Endothelial cell of umbilical vein (primary cell): ENCODE data around the gene ALDOC. TPM values are rescaled to one million over a fixed set of nuclear protein-coding genes. Genes with fewer than 3 reads are reported as not detected.
"Not testable (repeated sequence)": the region's sequence is repeated elsewhere in the genome, so short reads cannot be mapped to it uniquely, and the experiment has no call there.

Experiments
- BruUV-seq: library from RNA; stranded (reverse); fragments of 400-500 nt; replicated peaks from 2 replicates; lab custom pipeline; 2021; lab: Mats Ljungman, UMichigan
- CTCF ChIA-PET: fragments of 300-600, 350-600 bp; sonication (Branson Sonifier 250); formaldehyde crosslinking; loops from one replicate; lab custom pipeline; 2021; ENCODE audit warnings: antibody characterized with exemption, inconsistent platforms; lab: Charles Lee
- POLR2A ChIA-PET: fragments of 300-600, 350-600 bp; sonication (Branson Sonifier 250); formaldehyde crosslinking; loops from one replicate; lab custom pipeline; 2021; ENCODE audit warnings: antibody characterized with exemption, inconsistent platforms; lab: Charles Lee
- DNase-seq: peaks from one replicate; pipeline ENCODE4 v3.0.0-alpha.2; 2011; ENCODE audit warnings: low read depth, low spot score
- FAIRE-seq: peaks from 2 replicates; lab custom pipeline; 2011; peaks lifted over from hg19 to GRCh38; lab: Jason Lieb, UNC
- H2AFZ ChIP-seq: 2 replicates; pipeline ENCODE4 v1.6.0; 2012; ENCODE audit warnings: low read depth, low read length, control low read depth, inconsistent platforms
- H3K27ac ChIP-seq: 2 replicates; pipeline ENCODE4 v1.5.1; 2011; ENCODE audit warnings: low read depth, mild to moderate bottlenecking, control low read depth, low read length, moderate library complexity; ENCODE audit not compliant: insufficient read depth
- H3K27me3 ChIP-seq, 2 experiments: 2 replicates each; pipeline versions ENCODE4 v1.6.0 to v1.6.1; 2011; ENCODE audit warnings: low read length in 2 of 2, mixed read lengths in 1 of 2; ENCODE audit not compliant: control insufficient read depth in 2 of 2, insufficient read depth in 2 of 2
- H3K36me3 ChIP-seq, 2 experiments: 2 replicates in 1 of 2; 3 replicates in 1 of 2; pipeline ENCODE4 v1.5.1; 2011; ENCODE audit warnings: low read length in 2 of 2, mild to moderate bottlenecking in 1 of 2, moderate library complexity in 1 of 2; ENCODE audit not compliant: control insufficient read depth in 2 of 2, insufficient read depth in 2 of 2; ENCODE audit errors: extremely low read depth in 1 of 2
- H3K4me1 ChIP-seq: 3 replicates; pipeline ENCODE4 v1.5.1; 2011; ENCODE audit warnings: mild to moderate bottlenecking, low read length; ENCODE audit not compliant: control insufficient read depth, insufficient read depth; ENCODE audit errors: extremely low read depth
- H3K4me2 ChIP-seq: 2 replicates; pipeline ENCODE4 v1.6.1; 2011; ENCODE audit warnings: low read length, control low read depth, mixed read lengths; ENCODE audit not compliant: insufficient read depth
- H3K4me3 ChIP-seq, 3 experiments: fragments of 200-600 bp in 1 of 3; sonication (generic), shearing (Covaris generic) in 1 of 3; replicated peaks in 1 of 3; 2 replicates each; pipeline ENCODE4 v1.5.1; 2011 to 2016; ENCODE audit warnings: control low read depth in 3 of 3, low read length in 3 of 3, mild to moderate bottlenecking in 2 of 3, inconsistent platforms in 1 of 3, low read depth in 1 of 3, moderate library complexity in 1 of 3; ENCODE audit not compliant: insufficient read depth in 1 of 3
- H3K79me2 ChIP-seq: 2 replicates; pipeline ENCODE4 v1.6.0; 2012; ENCODE audit warnings: low read length, inconsistent platforms; ENCODE audit not compliant: control insufficient read depth, insufficient read depth
- H3K9ac ChIP-seq: replicated peaks from 2 replicates; pipeline ENCODE3; 2011; ENCODE audit warnings: low read length, control low read depth; ENCODE audit not compliant: insufficient read depth; ENCODE audit errors: extremely low read depth
- H3K9me1 ChIP-seq: replicated peaks from 3 replicates; pipeline ENCODE4 v1.6.0; 2011; ENCODE audit warnings: mild to moderate bottlenecking, low read length; ENCODE audit not compliant: control insufficient read depth, insufficient read depth; ENCODE audit errors: extremely low read depth
- H3K9me3 ChIP-seq: replicated peaks from 2 replicates; pipeline ENCODE4 v1.5.1; 2012; ENCODE audit warnings: low read length, inconsistent platforms; ENCODE audit not compliant: control insufficient read depth, insufficient read depth
- H4K20me1 ChIP-seq: replicated peaks from 2 replicates; pipeline ENCODE3; 2011; ENCODE audit warnings: mild to moderate bottlenecking, low read length; ENCODE audit not compliant: control insufficient read depth, insufficient read depth; ENCODE audit errors: extremely low read depth
- CTCF ChIP-seq, 2 donors: IDR thresholded peaks; 1 replicate in 1 of 2; 2 replicates in 1 of 2; pipeline ENCODE4 v1.5.1; 2011; ENCODE audit warnings: low read length in 2 of 2, mild to moderate bottlenecking in 2 of 2, moderate library complexity in 2 of 2, control low read depth in 1 of 2, inconsistent platforms in 1 of 2, low read depth in 1 of 2; ENCODE audit not compliant: insufficient read depth in 1 of 2; ENCODE audit errors: extremely low read depth in 1 of 2
- EZH2 ChIP-seq: IDR thresholded peaks from 2 replicates; pipeline ENCODE4 v1.6.1; 2012; ENCODE audit warnings: borderline replicate concordance, low read depth, mild to moderate bottlenecking, moderate library complexity, low read length, inconsistent platforms; ENCODE audit not compliant: severe bottlenecking
- FOS ChIP-seq: IDR thresholded peaks from 2 replicates; pipeline ENCODE4 v1.6.1; 2011; ENCODE audit warnings: mild to moderate bottlenecking, low read length, moderate library complexity, borderline replicate concordance; ENCODE audit not compliant: insufficient read depth
- GATA2 ChIP-seq: IDR thresholded peaks from 2 replicates; pipeline ENCODE4 v1.7.0; 2011; ENCODE audit warnings: low read depth, mild to moderate bottlenecking, moderate library complexity, mixed read lengths, low read length; ENCODE audit not compliant: insufficient read length, insufficient read depth
- JUN ChIP-seq: IDR thresholded peaks from 2 replicates; pipeline ENCODE4 v1.6.1; 2011; ENCODE audit warnings: borderline replicate concordance, low read depth; ENCODE audit not compliant: insufficient read length, insufficient read depth
- MAX ChIP-seq: IDR thresholded peaks from 2 replicates; pipeline ENCODE4 v1.6.1; 2011; ENCODE audit not compliant: insufficient read depth, insufficient read length
- MYC ChIP-seq: IDR thresholded peaks from one replicate; pipeline ENCODE4 v1.6.1; 2011; ENCODE audit warnings: mild to moderate bottlenecking, low read depth, low read length
- POLR2A ChIP-seq: IDR thresholded peaks from 2 replicates; pipeline ENCODE4 v1.6.1; 2012; ENCODE audit warnings: low read depth, mild to moderate bottlenecking, control low read depth, low read length
- POLR2AphosphoS5 ChIP-seq: IDR thresholded peaks from 2 replicates; pipeline ENCODE4 v1.6.1; 2012; ENCODE audit warnings: low read depth, mild to moderate bottlenecking, control low read depth, low read length, moderate library complexity; ENCODE audit not compliant: insufficient read depth
- dilution Hi-C: fragments of 300-500 bp; cut with MboI; formaldehyde crosslinking; loops from one replicate; pipeline ENCODE4 v1.15.0; 2019; ENCODE audit warnings: low sequenced_read_pairs; ENCODE audit not compliant: extremely low pct_ligation_motif_present
- intact Hi-C: fragments of 100-400 bp; cut with micrococcal nuclease; formaldehyde crosslinking; loops from one replicate; pipeline ENCODE4 v1.10.0; 2022
- polyA plus RNA-seq, 4 experiments: library from polyadenylated mRNA; depleted of rRNA in 3 of 4; stranded (reverse) in 3 of 4; unstranded in 1 of 4; fragments of >200 nt; gene quantifications; 2 replicates each; pipeline versions ENCODE4 v1.2.1 to v1.2.3, GENCODE V29; 2011 to 2012; ENCODE audit warnings: missing spikeins in 1 of 4
- total RNA-seq: library from RNA; stranded (reverse); gene quantifications from 2 replicates; pipeline ENCODE4 v1.2.3, GENCODE V29; 2021

ALDOC gene
- total and polyA plus RNA-seq, 2 donors (not counting 3 experiments of a cell fraction or from before 2014, with no cell fraction given) = 7.2 to 18.9 TPM

- no peaks in the 10 kb centered on the region for H3K9me1 ChIP-seq
- no peak overlapping the region for H3K4me2 ChIP-seq
- no peaks in the 10 kb centered on the region for H3K79me2 ChIP-seq
- no peaks in the 10 kb centered on the region for H3K9me3 ChIP-seq
- H3K9ac ChIP-seq = no peak overlapping the region
- intact Hi-C loops (no loop called here), dilution Hi-C loops (no loop called here)
- CTCF ChIA-PET = interaction anchor here (0.9 to 4.9 kb wide), 4 partner anchors 10 to 116 kb away, joined by 3 to 64 read pairs (median 22); no protein-coding TSS in a partner anchor
- POLR2A ChIA-PET = no interaction called here
- no peak for TF ChIP-seq MAX
- no peak for TF ChIP-seq GATA2
- no peak for TF ChIP-seq MYC
- no peak for TF ChIP-seq JUN
- TF ChIP-seq POLR2AphosphoS5 = no peak
- no peak for TF ChIP-seq FOS
- TF ChIP-seq CTCF (IDR thresholded peaks at IDR 0.05; ENCODE audit: extremely low read depth in 1 of 2, insufficient read depth in 1 of 2, low read depth in 1 of 2, low read length in 2 of 2) = no peak
- TF ChIP-seq EZH2 = no peak
- TF ChIP-seq POLR2A = no peak
- no peak overlapping the region for H3K4me3 ChIP-seq
- H3K27me3 ChIP-seq = no peaks in the 10 kb centered on the region
- no peak overlapping the region for H3K27ac ChIP-seq
- no peak for FAIRE-seq
- BruUV-seq = no TSS peak
- H4K20me1 ChIP-seq = no peaks in the 10 kb centered on the region
- peaks cover 7% of the 10 kb centered on the region for H3K4me1 ChIP-seq
- H2AFZ ChIP-seq = no peak overlapping the region
- H3K36me3 ChIP-seq = peaks cover 7 to 10% of the 10 kb centered on the region in 2 experiments
- DNase-seq = no peak
Observed at GRCh38 chr17:28610376-28610775, 33.7 kb upstream of the ALDOC start.

- H3K4me2 ChIP-seq, POLR2A ChIA-PET, DNase-seq, BruUV-seq, CTCF ChIA-PET, H2AFZ ChIP-seq, H3K4me1 ChIP-seq, H3K79me2 ChIP-seq, H3K4me3 ChIP-seq, H3K27me3 ChIP-seq, intact Hi-C loops, H3K9me3 ChIP-seq, H4K20me1 ChIP-seq, H3K9me1 ChIP-seq, H3K9ac ChIP-seq, H3K36me3 ChIP-seq, H3K27ac ChIP-seq, FAIRE-seq, dilution Hi-C loops: not testable (repeated sequence)
Observed at GRCh38 chr17:28604031-28604430, 27.3 kb upstream of the ALDOC start.
